ENCODE measurements around the gene SHC4. TPM values are rescaled to one million over a fixed set of nuclear protein-coding genes. Genes with fewer than 3 reads are reported as not detected.

SHC4 gene
- total and polyA plus RNA-seq, 2 of the 13 experiments (the other 11 are each of a cell fraction or from before 2014, with no cell fraction given): 0.04 TPM; not detected in 1

DNA sequence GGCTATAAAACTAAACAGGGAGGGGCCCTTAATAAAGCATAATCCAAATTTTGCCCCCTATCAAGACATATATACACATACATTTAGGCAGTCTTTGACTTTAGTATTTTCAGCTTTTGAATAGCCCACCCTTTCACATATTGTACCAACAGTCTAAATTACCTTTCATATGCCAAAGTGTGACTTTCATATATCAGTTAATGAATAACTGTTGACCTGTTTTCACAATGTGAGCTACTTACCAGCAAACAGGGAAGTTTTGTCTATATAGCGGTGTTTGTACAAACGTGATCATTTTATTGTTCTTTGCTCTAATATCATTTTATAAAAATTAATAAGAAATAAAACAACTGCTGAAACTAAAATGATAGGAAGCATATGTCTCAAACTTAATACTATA is 180.8 kb downstream of the SHC4 start (continued):
- TF ChIP-seq, protein P1, sequence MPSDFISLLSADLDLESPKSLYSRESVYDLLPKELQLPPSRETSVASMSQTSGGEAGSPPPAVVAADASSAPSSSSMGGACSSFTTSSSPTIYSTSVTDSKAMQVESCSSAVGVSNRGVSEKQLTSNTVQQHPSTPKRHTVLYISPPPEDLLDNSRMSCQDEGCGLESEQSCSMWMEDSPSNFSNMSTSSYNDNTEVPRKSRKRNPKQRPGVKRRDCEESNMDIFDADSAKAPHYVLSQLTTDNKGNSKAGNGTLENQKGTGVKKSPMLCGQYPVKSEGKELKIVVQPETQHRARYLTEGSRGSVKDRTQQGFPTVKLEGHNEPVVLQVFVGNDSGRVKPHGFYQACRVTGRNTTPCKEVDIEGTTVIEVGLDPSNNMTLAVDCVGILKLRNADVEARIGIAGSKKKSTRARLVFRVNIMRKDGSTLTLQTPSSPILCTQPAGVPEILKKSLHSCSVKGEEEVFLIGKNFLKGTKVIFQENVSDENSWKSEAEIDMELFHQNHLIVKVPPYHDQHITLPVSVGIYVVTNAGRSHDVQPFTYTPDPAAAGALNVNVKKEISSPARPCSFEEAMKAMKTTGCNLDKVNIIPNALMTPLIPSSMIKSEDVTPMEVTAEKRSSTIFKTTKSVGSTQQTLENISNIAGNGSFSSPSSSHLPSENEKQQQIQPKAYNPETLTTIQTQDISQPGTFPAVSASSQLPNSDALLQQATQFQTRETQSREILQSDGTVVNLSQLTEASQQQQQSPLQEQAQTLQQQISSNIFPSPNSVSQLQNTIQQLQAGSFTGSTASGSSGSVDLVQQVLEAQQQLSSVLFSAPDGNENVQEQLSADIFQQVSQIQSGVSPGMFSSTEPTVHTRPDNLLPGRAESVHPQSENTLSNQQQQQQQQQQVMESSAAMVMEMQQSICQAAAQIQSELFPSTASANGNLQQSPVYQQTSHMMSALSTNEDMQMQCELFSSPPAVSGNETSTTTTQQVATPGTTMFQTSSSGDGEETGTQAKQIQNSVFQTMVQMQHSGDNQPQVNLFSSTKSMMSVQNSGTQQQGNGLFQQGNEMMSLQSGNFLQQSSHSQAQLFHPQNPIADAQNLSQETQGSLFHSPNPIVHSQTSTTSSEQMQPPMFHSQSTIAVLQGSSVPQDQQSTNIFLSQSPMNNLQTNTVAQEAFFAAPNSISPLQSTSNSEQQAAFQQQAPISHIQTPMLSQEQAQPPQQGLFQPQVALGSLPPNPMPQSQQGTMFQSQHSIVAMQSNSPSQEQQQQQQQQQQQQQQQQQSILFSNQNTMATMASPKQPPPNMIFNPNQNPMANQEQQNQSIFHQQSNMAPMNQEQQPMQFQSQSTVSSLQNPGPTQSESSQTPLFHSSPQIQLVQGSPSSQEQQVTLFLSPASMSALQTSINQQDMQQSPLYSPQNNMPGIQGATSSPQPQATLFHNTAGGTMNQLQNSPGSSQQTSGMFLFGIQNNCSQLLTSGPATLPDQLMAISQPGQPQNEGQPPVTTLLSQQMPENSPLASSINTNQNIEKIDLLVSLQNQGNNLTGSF (CRISPR knock-in tag; IDR thresholded peaks at IDR 0.05): no peak

DNA sequence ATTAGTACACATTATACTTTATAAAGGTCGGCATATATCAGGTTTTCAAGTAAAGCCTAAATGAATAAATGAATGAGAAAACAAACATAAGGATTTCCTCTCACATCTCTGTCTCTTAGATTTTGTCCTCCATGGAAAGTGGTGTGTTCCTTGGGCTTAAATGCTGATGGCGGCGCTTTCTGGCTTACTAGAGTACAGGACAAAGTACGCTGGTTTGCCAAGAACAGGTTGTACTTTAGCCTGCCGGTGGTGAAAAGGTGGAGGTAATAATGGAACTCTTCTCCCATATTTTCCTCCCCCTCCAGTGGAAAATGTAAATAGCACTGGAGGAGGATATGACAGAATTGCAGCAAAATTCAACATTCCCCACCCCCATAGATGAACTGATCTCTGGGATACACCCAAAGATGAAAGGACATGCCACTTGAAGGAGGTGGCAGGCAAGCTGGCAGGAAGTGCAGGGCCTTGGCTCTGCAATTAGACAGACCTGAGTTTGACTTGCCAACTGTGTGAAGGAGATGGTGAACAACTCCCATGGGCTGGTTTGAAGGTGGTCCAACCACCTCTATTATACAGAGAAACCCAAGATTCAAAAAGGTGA is 182.1 kb downstream of the SHC4 start:
- BruUV-seq (replicated peaks): no TSS peak
- no peak for ATAC-seq
- no peak overlapping the region for H3K9ac ChIP-seq (ENCODE audit: insufficient read depth, low read depth, low read length)

More for the DNA sequence above, 182.1 kb downstream of the SHC4 start:
- FAIRE-seq (no peak), DNase-seq (ENCODE audit: low spot score) (no peak)
- TF ChIP-seq MAFF (IDR thresholded peaks at IDR 0.05; ENCODE audit: low read depth, low read length): peak; percentile 88
- peak; percentile 44; the same call in 1 of the 2 replicates for TF ChIP-seq ZKSCAN5 (CRISPR knock-in tag; IDR thresholded peaks at IDR 0.05)
- TF ChIP-seq AGO1 (IDR thresholded peaks at IDR 0.05; ENCODE audit: low read depth, low read length, poor library complexity, severe bottlenecking): no peak
- TF ChIP-seq MAFK (conservative IDR thresholded peaks at IDR 0.05 in 1 of 2, IDR thresholded peaks at IDR 0.05 in 1 of 2; ENCODE audit: low read length in 2 of 2): peak; percentile 89 to 94
- TF ChIP-seq, protein P2, sequence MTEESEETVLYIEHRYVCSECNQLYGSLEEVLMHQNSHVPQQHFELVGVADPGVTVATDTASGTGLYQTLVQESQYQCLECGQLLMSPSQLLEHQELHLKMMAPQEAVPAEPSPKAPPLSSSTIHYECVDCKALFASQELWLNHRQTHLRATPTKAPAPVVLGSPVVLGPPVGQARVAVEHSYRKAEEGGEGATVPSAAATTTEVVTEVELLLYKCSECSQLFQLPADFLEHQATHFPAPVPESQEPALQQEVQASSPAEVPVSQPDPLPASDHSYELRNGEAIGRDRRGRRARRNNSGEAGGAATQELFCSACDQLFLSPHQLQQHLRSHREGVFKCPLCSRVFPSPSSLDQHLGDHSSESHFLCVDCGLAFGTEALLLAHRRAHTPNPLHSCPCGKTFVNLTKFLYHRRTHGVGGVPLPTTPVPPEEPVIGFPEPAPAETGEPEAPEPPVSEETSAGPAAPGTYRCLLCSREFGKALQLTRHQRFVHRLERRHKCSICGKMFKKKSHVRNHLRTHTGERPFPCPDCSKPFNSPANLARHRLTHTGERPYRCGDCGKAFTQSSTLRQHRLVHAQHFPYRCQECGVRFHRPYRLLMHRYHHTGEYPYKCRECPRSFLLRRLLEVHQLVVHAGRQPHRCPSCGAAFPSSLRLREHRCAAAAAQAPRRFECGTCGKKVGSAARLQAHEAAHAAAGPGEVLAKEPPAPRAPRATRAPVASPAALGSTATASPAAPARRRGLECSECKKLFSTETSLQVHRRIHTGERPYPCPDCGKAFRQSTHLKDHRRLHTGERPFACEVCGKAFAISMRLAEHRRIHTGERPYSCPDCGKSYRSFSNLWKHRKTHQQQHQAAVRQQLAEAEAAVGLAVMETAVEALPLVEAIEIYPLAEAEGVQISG (CRISPR knock-in tag; IDR thresholded peaks at IDR 0.05): no peak
- H3K27ac ChIP-seq (ENCODE audit: extremely low read length, insufficient read depth, low read length): no peak overlapping the region
- H3K4me2 ChIP-seq (ENCODE audit: low read depth, low read length): no peak overlapping the region
- H3K9me3 ChIP-seq (ENCODE audit: low read length): no peaks in the 10 kb centered on the region
- in situ Hi-C loops (cut with HindIII; ENCODE audit: extremely low pct_ligation_motif_present, low pct_unique_long_range_greater_than_20kb) (no loop called here), intact Hi-C loops (cut with micrococcal nuclease; ENCODE audit: unreplicated experiment) (no loop called here)
- no peaks in the 10 kb centered on the region for H3K79me2 ChIP-seq (ENCODE audit: insufficient read depth, low read length)
- H3K4me1 ChIP-seq (ENCODE audit: insufficient read depth, low read length): no peaks in the 10 kb centered on the region
- H3K27me3 ChIP-seq (ENCODE audit: control insufficient read depth in 1 of 2, insufficient read depth in 2 of 2, low read length in 2 of 2): no peaks in the 10 kb centered on the region; a peak in 1 of 5 replicates
- CTCF ChIA-PET (ENCODE audit: low intra/inter-chr PET ratio, low total read pairs): no interaction called here
- 97% methylated on average over 5 of the region's 5 CpGs for WGBS (ENCODE audit: low lambda C conversion rate)
- POLR2A ChIA-PET: no interaction called here
- no peak overlapping the region for H2AFZ ChIP-seq (ENCODE audit: low read length)
- H3K4me3 ChIP-seq (replicated peaks in 1 of 3; ENCODE audit: insufficient read depth in 1 of 3, low read depth in 2 of 3, low read length in 3 of 3): no peak overlapping the region
- peaks cover 3 to 22% of the 10 kb centered on the region in 2 experiments; a peak in 4 of 5 replicates for H3K36me3 ChIP-seq (replicated peaks in 1 of 2; ENCODE audit: control insufficient read depth in 1 of 2, insufficient read depth in 2 of 2, low read length in 2 of 2)
- H4K20me1 ChIP-seq (ENCODE audit: insufficient read depth, low read length): no peaks in the 10 kb centered on the region
